ENCODE measurements around the gene C2CD3. TPM values are rescaled to one million over a fixed set of nuclear protein-coding genes. Genes with fewer than 3 reads are reported as not detected.

The C2CD3 gene
- polyA plus RNA-seq, 3 donors = 0.87 to 12.1 (median 2.9) TPM

- Histone ChIP-seq H3K9me3 (replicated peaks in 1 of 2; ENCODE audit: control insufficient read depth in 1 of 2, insufficient read depth in 1 of 2, low read length in 2 of 2) (no peaks in the 10 kb centered on the region), H3K79me2 (ENCODE audit: insufficient read depth, low read length) (peaks cover 37% of the 10 kb centered on the region), H4K20me1 (ENCODE audit: insufficient read depth, low read length) (peaks cover 34% of the 10 kb centered on the region), H3K4me1 (ENCODE audit: control insufficient read depth in 1 of 2, insufficient read depth in 2 of 2, low read length in 2 of 2) (peaks cover 43 to 54% of the 10 kb centered on the region in 2 donors), H3K27ac (ENCODE audit: low read depth in 1 of 2, low read length in 2 of 2) (peak overlapping the region; percentile 96 to 98), H3K27me3 (ENCODE audit: control insufficient read depth in 2 of 2, insufficient read depth in 2 of 2, low read length in 2 of 2) (no peaks in the 10 kb centered on the region), H2AFZ (ENCODE audit: insufficient read depth, low read depth, low read length, poor library complexity, severe bottlenecking) (peak overlapping the region; percentile 78), H3K4me2 (replicated peaks; ENCODE audit: extremely low read depth, low read length, poor library complexity, severe bottlenecking) (peak overlapping the region; percentile 99), H3K9ac (ENCODE audit: insufficient read depth, low read length, poor library complexity, severe bottlenecking) (peak overlapping the region; percentile 89), H3K36me3 (replicated peaks in 1 of 2; ENCODE audit: control insufficient read depth in 1 of 2, insufficient read depth in 2 of 2, low read length in 2 of 2) (peaks cover 12 to 26% of the 10 kb centered on the region in 2 donors), H3K4me3 (replicated peaks in 1 of 3; ENCODE audit: low read depth in 2 of 3, low read length in 3 of 3) (peak overlapping the region in 2 of 3 experiments; percentile 96 to 97)
- DNase-seq = peak in 2 of 3 donors; percentile 48 to 50
- Mint-ChIP-seq H3K36me3 (peaks cover 22 to 35% of the 10 kb centered on the region in 2 donors), H3K9me3 (peaks cover 0 to 3% (median 0%) of the 10 kb centered on the region in 7 donors), H3K27me3 (ENCODE audit: low read depth in 3 of 3) (no peaks in the 10 kb centered on the region), H3K27ac (peak overlapping the region; percentile 99 to 100 (median 100)), H3K4me1 (peaks cover 46% of the 10 kb centered on the region), H3K4me3 (peak overlapping the region; percentile 99 to 100)
- TF ChIP-seq CTCF (IDR thresholded peaks at IDR 0.05) = no peak
- 63% methylated on average over 11 of the region's 18 CpGs for WGBS (ENCODE audit: insufficient coverage)
- intact Hi-C loops (cut with micrococcal nuclease) = loop anchor here (2.0 to 5.0 kb wide), 3 partner anchors 38 to 188 kb away; partner anchors contain the start of genes C2CD3 (in 1 of the 2) and PPME1 (in 1 of the 2)
Measured at GRCh38 chr11:73983741-73984538, 186.9 kb downstream of the C2CD3 start.

GRCh38 chr11:73982990-73983740 is 187.6 kb downstream of the C2CD3 start:
- H4K20me1 ChIP-seq (ENCODE audit: insufficient read depth, low read length) = peaks cover 42% of the 10 kb centered on the region
- peaks cover 0 to 3% (median 0%) of the 10 kb centered on the region in 7 donors for H3K9me3 Mint-ChIP-seq
- peaks cover 53% of the 10 kb centered on the region for H3K4me1 Mint-ChIP-seq
- peaks cover 45% of the 10 kb centered on the region for H3K79me2 ChIP-seq (ENCODE audit: insufficient read depth, low read length)
- H3K27ac ChIP-seq (ENCODE audit: low read depth in 1 of 2, low read length in 2 of 2) = peak overlapping the region; percentile 96 to 98
- peak overlapping the region; percentile 78 for H2AFZ ChIP-seq (ENCODE audit: insufficient read depth, low read depth, low read length, poor library complexity, severe bottlenecking)
- peaks cover 30 to 43% of the 10 kb centered on the region in 2 donors for H3K36me3 Mint-ChIP-seq
- no peak for TF ChIP-seq CTCF (IDR thresholded peaks at IDR 0.05)
- 1% methylated on average over 52 of the region's 56 CpGs for WGBS (ENCODE audit: insufficient coverage)
- no peaks in the 10 kb centered on the region for H3K9me3 ChIP-seq (replicated peaks in 1 of 2; ENCODE audit: control insufficient read depth in 1 of 2, insufficient read depth in 1 of 2, low read length in 2 of 2)
- H3K36me3 ChIP-seq (replicated peaks in 1 of 2; ENCODE audit: control insufficient read depth in 1 of 2, insufficient read depth in 2 of 2, low read length in 2 of 2) = peaks cover 20 to 34% of the 10 kb centered on the region in 2 donors
- H3K9ac ChIP-seq (ENCODE audit: insufficient read depth, low read length, poor library complexity, severe bottlenecking) = peak overlapping the region; percentile 89
- H3K27ac Mint-ChIP-seq = peak overlapping the region; percentile 99 to 100 (median 100)
- H3K27me3 ChIP-seq (ENCODE audit: control insufficient read depth in 2 of 2, insufficient read depth in 2 of 2, low read length in 2 of 2) = no peaks in the 10 kb centered on the region
- intact Hi-C loops (cut with micrococcal nuclease) = loop anchor here (2.0 to 5.0 kb wide), 3 partner anchors 39 to 189 kb away; partner anchors contain the start of genes C2CD3 (in 1 of the 2) and PPME1 (in 1 of the 2)
- H3K4me2 ChIP-seq (replicated peaks; ENCODE audit: extremely low read depth, low read length, poor library complexity, severe bottlenecking) = peak overlapping the region; percentile 99
- H3K4me1 ChIP-seq (ENCODE audit: control insufficient read depth in 1 of 2, insufficient read depth in 2 of 2, low read length in 2 of 2) = peaks cover 50 to 62% of the 10 kb centered on the region in 2 donors
- DNase-seq = peak; percentile 96 to 98 (median 97)
- no peaks in the 10 kb centered on the region for H3K27me3 Mint-ChIP-seq (ENCODE audit: low read depth in 3 of 3)
- H3K4me3 Mint-ChIP-seq = peak overlapping the region; percentile 99 to 100
- peak overlapping the region; percentile 71 to 97 (median 96) for H3K4me3 ChIP-seq (replicated peaks in 1 of 3; ENCODE audit: low read depth in 2 of 3, low read length in 3 of 3)

All from CD14-positive monocyte (primary cell).